Neural cell (in vitro differentiated cells): Measurements from ENCODE around the gene CACNA1H.

Source experiments
- CTCF ChIP-seq: fragments of 450-650 bp; IDR thresholded peaks from 2 replicates; pipeline ENCODE4 v1.5.1; 2014; ENCODE audit warnings: antibody characterized with exemption, mild to moderate bottlenecking, moderate library complexity; ENCODE audit not compliant: poor library complexity, severe bottlenecking
- EP300 ChIP-seq: fragments of 450-650 bp; conservative IDR thresholded peaks from 2 replicates; pipeline ENCODE4 v1.6.1; 2014; ENCODE audit warnings: antibody characterized with exemption, mild to moderate bottlenecking, moderate library complexity; ENCODE audit not compliant: poor library complexity, severe bottlenecking
- EZH2 ChIP-seq: fragments of 200-600, 300-800 bp; shearing (Covaris generic), sonication (generic); IDR thresholded peaks from 2 replicates; pipeline ENCODE4 v1.6.1; 2014; ENCODE audit warnings: antibody characterized with exemption, low read length, borderline replicate concordance, mild to moderate bottlenecking; ENCODE audit not compliant: insufficient read depth, poor library complexity, severe bottlenecking
- MXI1 ChIP-seq: fragments of 450-650 bp; conservative IDR thresholded peaks from 2 replicates; pipeline ENCODE4 v1.6.1; 2014; ENCODE audit warnings: antibody characterized with exemption, mild to moderate bottlenecking; ENCODE audit not compliant: poor library complexity, severe bottlenecking
- POLR2AphosphoS5 ChIP-seq: IDR thresholded peaks from 2 replicates; pipeline ENCODE4 v1.6.1; 2012
- SMC3 ChIP-seq: fragments of 450-650 bp; conservative IDR thresholded peaks from 2 replicates; pipeline ENCODE4 v1.6.1; 2014; ENCODE audit warnings: antibody characterized with exemption, mild to moderate bottlenecking, moderate library complexity; ENCODE audit not compliant: poor library complexity

GRCh38 chr16:1106659-1107058 lies 46.2 kb upstream of the CACNA1H start:
- TF ChIP-seq POLR2AphosphoS5 (no peak), SMC3 (no peak), CTCF (no peak), MXI1 (no peak), EP300 (no peak), EZH2 (no peak)
